Endothelial cell of umbilical vein (primary cell): ENCODE data around the gene VPS33B. TPM values are rescaled to one million over a fixed set of nuclear protein-coding genes. Genes with fewer than 3 reads are reported as not detected.

Experiments used
- BruUV-seq: library from RNA; stranded (reverse); fragments of 400-500 nt; replicated peaks from 2 replicates; lab custom pipeline; 2021; lab: Mats Ljungman, UMichigan
- CTCF ChIA-PET: fragments of 300-600, 350-600 bp; sonication (Branson Sonifier 250); formaldehyde crosslinking; loops from one replicate; lab custom pipeline; 2021; ENCODE audit warnings: antibody characterized with exemption, inconsistent platforms; lab: Charles Lee
- POLR2A ChIA-PET: fragments of 300-600, 350-600 bp; sonication (Branson Sonifier 250); formaldehyde crosslinking; loops from one replicate; lab custom pipeline; 2021; ENCODE audit warnings: antibody characterized with exemption, inconsistent platforms; lab: Charles Lee
- DNase-seq: peaks from one replicate; pipeline ENCODE4 v3.0.0-alpha.2; 2011; ENCODE audit warnings: low read depth, low spot score
- FAIRE-seq: peaks from 2 replicates; lab custom pipeline; 2011; peaks lifted over from hg19 to GRCh38; lab: Jason Lieb, UNC
- H2AFZ ChIP-seq: 2 replicates; pipeline ENCODE4 v1.6.0; 2012; ENCODE audit warnings: low read depth, low read length, control low read depth, inconsistent platforms
- H3K27ac ChIP-seq: 2 replicates; pipeline ENCODE4 v1.5.1; 2011; ENCODE audit warnings: low read depth, mild to moderate bottlenecking, control low read depth, low read length, moderate library complexity; ENCODE audit not compliant: insufficient read depth
- H3K27me3 ChIP-seq, 2 experiments: 2 replicates each; pipeline versions ENCODE4 v1.6.0 to v1.6.1; 2011; ENCODE audit warnings: low read length in 2 of 2, mixed read lengths in 1 of 2; ENCODE audit not compliant: control insufficient read depth in 2 of 2, insufficient read depth in 2 of 2
- H3K36me3 ChIP-seq, 2 experiments: 2 replicates in 1 of 2; 3 replicates in 1 of 2; pipeline ENCODE4 v1.5.1; 2011; ENCODE audit warnings: low read length in 2 of 2, mild to moderate bottlenecking in 1 of 2, moderate library complexity in 1 of 2; ENCODE audit not compliant: control insufficient read depth in 2 of 2, insufficient read depth in 2 of 2; ENCODE audit errors: extremely low read depth in 1 of 2
- H3K4me1 ChIP-seq: 3 replicates; pipeline ENCODE4 v1.5.1; 2011; ENCODE audit warnings: mild to moderate bottlenecking, low read length; ENCODE audit not compliant: control insufficient read depth, insufficient read depth; ENCODE audit errors: extremely low read depth
- H3K4me2 ChIP-seq: 2 replicates; pipeline ENCODE4 v1.6.1; 2011; ENCODE audit warnings: low read length, control low read depth, mixed read lengths; ENCODE audit not compliant: insufficient read depth
- H3K4me3 ChIP-seq, 3 experiments: fragments of 200-600 bp in 1 of 3; sonication (generic), shearing (Covaris generic) in 1 of 3; replicated peaks in 1 of 3; 2 replicates each; pipeline ENCODE4 v1.5.1; 2011 to 2016; ENCODE audit warnings: control low read depth in 3 of 3, low read length in 3 of 3, mild to moderate bottlenecking in 2 of 3, inconsistent platforms in 1 of 3, low read depth in 1 of 3, moderate library complexity in 1 of 3; ENCODE audit not compliant: insufficient read depth in 1 of 3
- H3K79me2 ChIP-seq: 2 replicates; pipeline ENCODE4 v1.6.0; 2012; ENCODE audit warnings: low read length, inconsistent platforms; ENCODE audit not compliant: control insufficient read depth, insufficient read depth
- H3K9ac ChIP-seq: replicated peaks from 2 replicates; pipeline ENCODE3; 2011; ENCODE audit warnings: low read length, control low read depth; ENCODE audit not compliant: insufficient read depth; ENCODE audit errors: extremely low read depth
- H3K9me1 ChIP-seq: replicated peaks from 3 replicates; pipeline ENCODE4 v1.6.0; 2011; ENCODE audit warnings: mild to moderate bottlenecking, low read length; ENCODE audit not compliant: control insufficient read depth, insufficient read depth; ENCODE audit errors: extremely low read depth
- H3K9me3 ChIP-seq: replicated peaks from 2 replicates; pipeline ENCODE4 v1.5.1; 2012; ENCODE audit warnings: low read length, inconsistent platforms; ENCODE audit not compliant: control insufficient read depth, insufficient read depth
- H4K20me1 ChIP-seq: replicated peaks from 2 replicates; pipeline ENCODE3; 2011; ENCODE audit warnings: mild to moderate bottlenecking, low read length; ENCODE audit not compliant: control insufficient read depth, insufficient read depth; ENCODE audit errors: extremely low read depth
- EZH2 ChIP-seq: IDR thresholded peaks from 2 replicates; pipeline ENCODE4 v1.6.1; 2012; ENCODE audit warnings: borderline replicate concordance, low read depth, mild to moderate bottlenecking, moderate library complexity, low read length, inconsistent platforms; ENCODE audit not compliant: severe bottlenecking
- FOS ChIP-seq: IDR thresholded peaks from 2 replicates; pipeline ENCODE4 v1.6.1; 2011; ENCODE audit warnings: mild to moderate bottlenecking, low read length, moderate library complexity, borderline replicate concordance; ENCODE audit not compliant: insufficient read depth
- GATA2 ChIP-seq: IDR thresholded peaks from 2 replicates; pipeline ENCODE4 v1.7.0; 2011; ENCODE audit warnings: low read depth, mild to moderate bottlenecking, moderate library complexity, mixed read lengths, low read length; ENCODE audit not compliant: insufficient read length, insufficient read depth
- JUN ChIP-seq: IDR thresholded peaks from 2 replicates; pipeline ENCODE4 v1.6.1; 2011; ENCODE audit warnings: borderline replicate concordance, low read depth; ENCODE audit not compliant: insufficient read length, insufficient read depth
- MAX ChIP-seq: IDR thresholded peaks from 2 replicates; pipeline ENCODE4 v1.6.1; 2011; ENCODE audit not compliant: insufficient read depth, insufficient read length
- MYC ChIP-seq: IDR thresholded peaks from one replicate; pipeline ENCODE4 v1.6.1; 2011; ENCODE audit warnings: mild to moderate bottlenecking, low read depth, low read length
- POLR2A ChIP-seq: IDR thresholded peaks from 2 replicates; pipeline ENCODE4 v1.6.1; 2012; ENCODE audit warnings: low read depth, mild to moderate bottlenecking, control low read depth, low read length
- POLR2AphosphoS5 ChIP-seq: IDR thresholded peaks from 2 replicates; pipeline ENCODE4 v1.6.1; 2012; ENCODE audit warnings: low read depth, mild to moderate bottlenecking, control low read depth, low read length, moderate library complexity; ENCODE audit not compliant: insufficient read depth
- dilution Hi-C: fragments of 300-500 bp; cut with MboI; formaldehyde crosslinking; loops from one replicate; pipeline ENCODE4 v1.15.0; 2019; ENCODE audit warnings: low sequenced_read_pairs; ENCODE audit not compliant: extremely low pct_ligation_motif_present
- intact Hi-C: fragments of 100-400 bp; cut with micrococcal nuclease; formaldehyde crosslinking; loops from one replicate; pipeline ENCODE4 v1.10.0; 2022
- polyA plus RNA-seq, 4 experiments: library from polyadenylated mRNA; depleted of rRNA in 3 of 4; stranded (reverse) in 3 of 4; unstranded in 1 of 4; fragments of >200 nt; gene quantifications; 2 replicates each; pipeline versions ENCODE4 v1.2.1 to v1.2.3, GENCODE V29; 2011 to 2012; ENCODE audit warnings: missing spikeins in 1 of 4
- total RNA-seq: library from RNA; stranded (reverse); gene quantifications from 2 replicates; pipeline ENCODE4 v1.2.3, GENCODE V29; 2021
- TF ChIP-seq, protein P1 (sequence below), 2 donors: IDR thresholded peaks; 1 replicate in 1 of 2; 2 replicates in 1 of 2; pipeline ENCODE4 v1.5.1; 2011; ENCODE audit warnings: low read length in 2 of 2, mild to moderate bottlenecking in 2 of 2, moderate library complexity in 2 of 2, control low read depth in 1 of 2, inconsistent platforms in 1 of 2, low read depth in 1 of 2; ENCODE audit not compliant: insufficient read depth in 1 of 2; ENCODE audit errors: extremely low read depth in 1 of 2

VPS33B gene
- total and polyA plus RNA-seq, 2 donors (not counting 3 experiments of a cell fraction or from before 2014, with no cell fraction given) = 11.8 to 14.2 TPM

GRCh38 chr15:91067036-91067435 is 44.6 kb upstream of the VPS33B start:
- CTCF ChIA-PET = interaction anchor here (1.1 kb wide), 1 partner anchor 12 kb away, joined by 3 read pairs; no protein-coding TSS in a partner anchor
- intact Hi-C loops = no loop called here

More at GRCh38 chr15:91067036-91067435, 44.6 kb upstream of the VPS33B start:
- dilution Hi-C loops = no loop called here
- no peaks in the 10 kb centered on the region for H3K9me1 ChIP-seq
- H3K4me2 ChIP-seq = no peak overlapping the region
- no peaks in the 10 kb centered on the region for H4K20me1 ChIP-seq
- BruUV-seq = no TSS peak
- H3K79me2 ChIP-seq = no peaks in the 10 kb centered on the region
- no peak overlapping the region for H3K27ac ChIP-seq
- H3K36me3 ChIP-seq = no peaks in the 10 kb centered on the region
- H2AFZ ChIP-seq = no peak overlapping the region
- FAIRE-seq = no peak
- no peaks in the 10 kb centered on the region for H3K9me3 ChIP-seq
- no peak for DNase-seq
- no peak overlapping the region for H3K4me3 ChIP-seq
- no peak for TF ChIP-seq POLR2A
- no peak for TF ChIP-seq POLR2AphosphoS5
- TF ChIP-seq FOS = no peak
- TF ChIP-seq, protein P1, sequence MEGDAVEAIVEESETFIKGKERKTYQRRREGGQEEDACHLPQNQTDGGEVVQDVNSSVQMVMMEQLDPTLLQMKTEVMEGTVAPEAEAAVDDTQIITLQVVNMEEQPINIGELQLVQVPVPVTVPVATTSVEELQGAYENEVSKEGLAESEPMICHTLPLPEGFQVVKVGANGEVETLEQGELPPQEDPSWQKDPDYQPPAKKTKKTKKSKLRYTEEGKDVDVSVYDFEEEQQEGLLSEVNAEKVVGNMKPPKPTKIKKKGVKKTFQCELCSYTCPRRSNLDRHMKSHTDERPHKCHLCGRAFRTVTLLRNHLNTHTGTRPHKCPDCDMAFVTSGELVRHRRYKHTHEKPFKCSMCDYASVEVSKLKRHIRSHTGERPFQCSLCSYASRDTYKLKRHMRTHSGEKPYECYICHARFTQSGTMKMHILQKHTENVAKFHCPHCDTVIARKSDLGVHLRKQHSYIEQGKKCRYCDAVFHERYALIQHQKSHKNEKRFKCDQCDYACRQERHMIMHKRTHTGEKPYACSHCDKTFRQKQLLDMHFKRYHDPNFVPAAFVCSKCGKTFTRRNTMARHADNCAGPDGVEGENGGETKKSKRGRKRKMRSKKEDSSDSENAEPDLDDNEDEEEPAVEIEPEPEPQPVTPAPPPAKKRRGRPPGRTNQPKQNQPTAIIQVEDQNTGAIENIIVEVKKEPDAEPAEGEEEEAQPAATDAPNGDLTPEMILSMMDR (IDR thresholded peaks at IDR 0.05; ENCODE audit: extremely low read depth in 1 of 2, insufficient read depth in 1 of 2, low read depth in 1 of 2, low read length in 2 of 2) = no peak
- no peak for TF ChIP-seq GATA2
- no peak for TF ChIP-seq MAX
- no peak for TF ChIP-seq EZH2
- TF ChIP-seq JUN = no peak
- no peak for TF ChIP-seq MYC
- H3K9ac ChIP-seq = no peak overlapping the region
- POLR2A ChIA-PET = no interaction called here
- H3K27me3 ChIP-seq = no peaks in the 10 kb centered on the region
- no peaks in the 10 kb centered on the region for H3K4me1 ChIP-seq
